Neural cell (in vitro differentiated cells): Measurements from ENCODE around the gene GNAS. TPM values are rescaled to one million over a fixed set of nuclear protein-coding genes. Genes with fewer than 3 reads are reported as not detected.

Experiments
- H2AFZ ChIP-seq: fragments of 200-600, 300-800 bp; sonication (generic), shearing (Covaris generic); 2 replicates; pipeline ENCODE4 v1.6.0; 2014; ENCODE audit warnings: low read depth, mild to moderate bottlenecking, antibody characterized with exemption, low read length, moderate library complexity
- H3F3A ChIP-seq: fragments of 200-600 bp; shearing (Covaris generic); 2 replicates; pipeline ENCODE4 v1.6.1; 2016; ENCODE audit warnings: mild to moderate bottlenecking, moderate library complexity, mixed read lengths, antibody characterized with exemption, low read length; ENCODE audit not compliant: insufficient read depth, poor library complexity, severe bottlenecking
- H3K27ac ChIP-seq: fragments of 200-600, 300-800 bp; sonication (generic), shearing (Covaris generic); 2 replicates; pipeline ENCODE4 v1.5.1; 2014; ENCODE audit warnings: mild to moderate bottlenecking, low read length, moderate library complexity
- H3K27me3 ChIP-seq: fragments of 300-800, 200-600 bp; sonication (generic), shearing (Covaris generic); 2 replicates; pipeline ENCODE4 v1.6.0; 2014; ENCODE audit warnings: mild to moderate bottlenecking, low read depth, low read length, moderate library complexity; ENCODE audit not compliant: insufficient read depth
- H3K36me3 ChIP-seq: fragments of 300-800, 200-600 bp; sonication (generic), shearing (Covaris generic); 2 replicates; pipeline ENCODE4 v1.5.1; 2014; ENCODE audit warnings: mild to moderate bottlenecking, antibody characterized with exemption, low read length, moderate library complexity; ENCODE audit not compliant: insufficient read depth
- H3K4me2 ChIP-seq: fragments of 300-800, 200-600 bp; sonication (generic), shearing (Covaris generic); 2 replicates; pipeline ENCODE4 v1.6.0; 2014; ENCODE audit warnings: mild to moderate bottlenecking, low read length
- H3K4me3 ChIP-seq: fragments of 300-800, 200-600 bp; sonication (generic), shearing (Covaris generic); 2 replicates; pipeline ENCODE4 v1.5.1; 2014; ENCODE audit warnings: mild to moderate bottlenecking, low read length, moderate library complexity
- H3K79me2 ChIP-seq: fragments of 200-600 bp; shearing (Covaris generic); replicated peaks from 2 replicates; pipeline ENCODE4 v1.6.0; 2014; ENCODE audit warnings: mild to moderate bottlenecking, low read length, moderate library complexity; ENCODE audit not compliant: insufficient read depth
- H3K9ac ChIP-seq: fragments of 300-800, 200-600 bp; sonication (generic), shearing (Covaris generic); 2 replicates; pipeline ENCODE4 v1.6.1; 2016; ENCODE audit warnings: mild to moderate bottlenecking, low read length, mixed read lengths
- H3K9me2 ChIP-seq: fragments of 200-600 bp; shearing (Covaris generic); 2 replicates; pipeline ENCODE4 v1.6.1; 2016; ENCODE audit warnings: mild to moderate bottlenecking, low read length, mixed read lengths; ENCODE audit not compliant: insufficient read depth
- H3K9me3 ChIP-seq: fragments of 200-600, 300-800 bp; sonication (generic), shearing (Covaris generic); 2 replicates; pipeline ENCODE4 v1.6.1; 2016; ENCODE audit warnings: mild to moderate bottlenecking, mixed run types, low read length, moderate library complexity, mixed read lengths
- H4K20me1 ChIP-seq: fragments of 200-600 bp; shearing (Covaris generic); 2 replicates; pipeline ENCODE4 v1.6.1; 2016; ENCODE audit warnings: mild to moderate bottlenecking, mixed run types; ENCODE audit not compliant: insufficient read depth
- CTCF ChIP-seq: fragments of 450-650 bp; IDR thresholded peaks from 2 replicates; pipeline ENCODE4 v1.5.1; 2014; ENCODE audit warnings: antibody characterized with exemption, mild to moderate bottlenecking, moderate library complexity; ENCODE audit not compliant: poor library complexity, severe bottlenecking
- EP300 ChIP-seq: fragments of 450-650 bp; conservative IDR thresholded peaks from 2 replicates; pipeline ENCODE4 v1.6.1; 2014; ENCODE audit warnings: antibody characterized with exemption, mild to moderate bottlenecking, moderate library complexity; ENCODE audit not compliant: poor library complexity, severe bottlenecking
- EZH2 ChIP-seq: fragments of 200-600, 300-800 bp; shearing (Covaris generic), sonication (generic); IDR thresholded peaks from 2 replicates; pipeline ENCODE4 v1.6.1; 2014; ENCODE audit warnings: antibody characterized with exemption, low read length, borderline replicate concordance, mild to moderate bottlenecking; ENCODE audit not compliant: insufficient read depth, poor library complexity, severe bottlenecking
- MXI1 ChIP-seq: fragments of 450-650 bp; conservative IDR thresholded peaks from 2 replicates; pipeline ENCODE4 v1.6.1; 2014; ENCODE audit warnings: antibody characterized with exemption, mild to moderate bottlenecking; ENCODE audit not compliant: poor library complexity, severe bottlenecking
- POLR2AphosphoS5 ChIP-seq: IDR thresholded peaks from 2 replicates; pipeline ENCODE4 v1.6.1; 2012
- RAD21 ChIP-seq: fragments of 450-650 bp; conservative IDR thresholded peaks from 2 replicates; pipeline ENCODE4 v1.6.1; 2014; ENCODE audit warnings: antibody characterized with exemption, mild to moderate bottlenecking, moderate library complexity
- REST ChIP-seq: IDR thresholded peaks from 2 replicates; pipeline ENCODE4 v1.6.1; 2012; ENCODE audit warnings: borderline replicate concordance
- SMC3 ChIP-seq: fragments of 450-650 bp; conservative IDR thresholded peaks from 2 replicates; pipeline ENCODE4 v1.6.1; 2014; ENCODE audit warnings: antibody characterized with exemption, mild to moderate bottlenecking, moderate library complexity; ENCODE audit not compliant: poor library complexity
- TAF1 ChIP-seq: IDR thresholded peaks from 2 replicates; pipeline ENCODE4 v1.6.1; 2012; ENCODE audit warnings: low read depth
- polyA plus RNA-seq: library from polyadenylated mRNA; depleted of rRNA; stranded (reverse); fragments of >200 nt; gene quantifications from 2 replicates; pipeline ENCODE4 v1.2.3, GENCODE V29; 2014

Gene GNAS
- polyA plus RNA-seq, 1 donor from 2014 or later = 958 TPM

- no peaks in the 10 kb centered on the region for H3F3A ChIP-seq
- H2AFZ ChIP-seq = no peak overlapping the region
- H3K4me3 ChIP-seq = no peak overlapping the region
- H3K9me3 ChIP-seq = no peaks in the 10 kb centered on the region
- no peak overlapping the region for H3K4me2 ChIP-seq
- H3K27me3 ChIP-seq = no peaks in the 10 kb centered on the region
- H3K27ac ChIP-seq = no peak overlapping the region
- no peaks in the 10 kb centered on the region for H3K36me3 ChIP-seq
- H3K9me2 ChIP-seq = no peaks in the 10 kb centered on the region
- no peak overlapping the region for H3K9ac ChIP-seq
- TF ChIP-seq TAF1 (no peak), POLR2AphosphoS5 (no peak), SMC3 (no peak), REST (no peak), RAD21 (no peak), EP300 (no peak), CTCF (no peak), MXI1 (no peak), EZH2 (no peak)
- H4K20me1 ChIP-seq = no peaks in the 10 kb centered on the region
- no peaks in the 10 kb centered on the region for H3K79me2 ChIP-seq
These were observed 37.1 kb upstream of the GNAS start for GRCh38 chr20:58815448-58815847.

GRCh38 chr20:58816051-58816450 lies 36.5 kb upstream of the GNAS start:
- no peaks in the 10 kb centered on the region for H4K20me1 ChIP-seq
- H3K27me3 ChIP-seq = no peaks in the 10 kb centered on the region
- no peak overlapping the region for H2AFZ ChIP-seq
- TF ChIP-seq POLR2AphosphoS5 = no peak
- no peak for TF ChIP-seq REST
- H3K4me3 ChIP-seq = no peak overlapping the region
- H3K9me2 ChIP-seq = no peaks in the 10 kb centered on the region
- no peaks in the 10 kb centered on the region for H3K79me2 ChIP-seq
- no peak overlapping the region for H3K27ac ChIP-seq
- no peak overlapping the region for H3K9ac ChIP-seq
- no peak overlapping the region for H3K4me2 ChIP-seq
- no peaks in the 10 kb centered on the region for H3K36me3 ChIP-seq
- no peaks in the 10 kb centered on the region for H3F3A ChIP-seq
- no peaks in the 10 kb centered on the region for H3K9me3 ChIP-seq
